Lower lobe of right lung (tissue), 2 donors: ENCODE data around the gene B3GLCT. TPM values are rescaled to one million over a fixed set of nuclear protein-coding genes. Genes with fewer than 3 reads are reported as not detected.

Experiments
- ATAC-seq, 2 donors: fragments of 200-7000 bp; cut with Tn5 transposase; one replicate each; pipeline ENCODE4 v1.9.1; 2020 to 2022; ENCODE audit warnings: mild to moderate bottlenecking in 2 of 2, moderate library complexity in 2 of 2
- DNase-seq: peaks from one replicate; pipeline ENCODE4 v3.0.0-alpha.2; 2020
- H3K27ac ChIP-seq: fragments of 200-600 bp; one replicate; pipeline ENCODE4 v1.8.0; 2022
- H3K27me3 ChIP-seq: fragments of 200-600 bp; one replicate; pipeline ENCODE4 v1.8.0; 2022; ENCODE audit warnings: low read depth
- H3K36me3 ChIP-seq: fragments of 200-600 bp; one replicate; pipeline ENCODE4 v1.8.0; 2022; ENCODE audit warnings: mild to moderate bottlenecking
- H3K4me1 ChIP-seq: fragments of 200-600 bp; one replicate; pipeline ENCODE4 v1.8.0; 2022
- H3K4me3 ChIP-seq: fragments of 200-600 bp; one replicate; pipeline ENCODE4 v1.8.0; 2022; ENCODE audit warnings: mild to moderate bottlenecking
- H3K9me3 ChIP-seq: fragments of 200-600 bp; one replicate; pipeline ENCODE4 v1.8.0; 2022
- CTCF ChIP-seq: fragments of 200-600 bp; IDR thresholded peaks from one replicate; pipeline ENCODE4 v1.8.0; 2022; ENCODE audit warnings: antibody characterized with exemption, mild to moderate bottlenecking
- intact Hi-C: fragments of 100-400 bp; cut with DNase I; formaldehyde crosslinking; loops from one replicate; pipeline ENCODE4 v1.11.0; 2022
- total RNA-seq: library from RNA; stranded (reverse); fragmentation: NEBNext Ultra II Directional; extraction: Animal tissue kit (Norgen Biotek cat#: 25700); gene quantifications from one replicate; pipeline ENCODE4 v1.2.1, GENCODE V29; 2021
- donor health status: DM: no; HTN: yes; CAD: no; lungs with severe emphysema.

The B3GLCT gene
- total RNA-seq, 1 donor from 2014 or later, result 6.1 TPM

- Histone ChIP-seq H3K27me3 (no peaks in the 10 kb centered on the region), H3K9me3 (no peaks in the 10 kb centered on the region), H3K4me1 (no peaks in the 10 kb centered on the region), H3K4me3 (no peak overlapping the region), H3K27ac (no peak overlapping the region), H3K36me3 (no peaks in the 10 kb centered on the region)
- no peak for DNase-seq
- intact Hi-C loops, result no loop called here
- no peak for ATAC-seq
- no peak for TF ChIP-seq CTCF
Measured at GRCh38 chr13:31374682-31375081, 174.9 kb downstream of the B3GLCT start.

- Histone ChIP-seq H3K27me3 (no peaks in the 10 kb centered on the region), H3K4me1 (no peaks in the 10 kb centered on the region), H3K27ac (no peak overlapping the region), H3K4me3 (no peak overlapping the region), H3K36me3 (no peaks in the 10 kb centered on the region), H3K9me3 (no peaks in the 10 kb centered on the region)
- ATAC-seq, result no peak
- DNase-seq, result no peak
- intact Hi-C loops, result no loop called here
- no peak for TF ChIP-seq CTCF
Measured at GRCh38 chr13:31377946-31378345, 178.2 kb downstream of the B3GLCT start.

GRCh38 chr13:31380715-31381114, 180.9 kb downstream of the B3GLCT start:
- Histone ChIP-seq H3K27ac (no peak overlapping the region), H3K4me3 (no peak overlapping the region), H3K36me3 (no peaks in the 10 kb centered on the region), H3K4me1 (no peaks in the 10 kb centered on the region), H3K9me3 (no peaks in the 10 kb centered on the region), H3K27me3 (no peaks in the 10 kb centered on the region)
- DNase-seq, result no peak
- intact Hi-C loops, result no loop called here
- ATAC-seq, result no peak
- no peak for TF ChIP-seq CTCF

Other genes starting within 250 kb of the B3GLCT start
- 108 TPM for gene HSPH1, start 38.1 kb upstream of the B3GLCT start, total RNA-seq